GM15510 (cell line): ENCODE results near the gene TARS3.

Experiments used
- POLR2A ChIP-seq: IDR thresholded peaks from 3 replicates; pipeline ENCODE4 v1.6.1; 2011; ENCODE audit warnings: borderline replicate concordance; ENCODE audit not compliant: insufficient read length; ENCODE audit errors: extremely low read depth

The TARS3 gene

DNA sequence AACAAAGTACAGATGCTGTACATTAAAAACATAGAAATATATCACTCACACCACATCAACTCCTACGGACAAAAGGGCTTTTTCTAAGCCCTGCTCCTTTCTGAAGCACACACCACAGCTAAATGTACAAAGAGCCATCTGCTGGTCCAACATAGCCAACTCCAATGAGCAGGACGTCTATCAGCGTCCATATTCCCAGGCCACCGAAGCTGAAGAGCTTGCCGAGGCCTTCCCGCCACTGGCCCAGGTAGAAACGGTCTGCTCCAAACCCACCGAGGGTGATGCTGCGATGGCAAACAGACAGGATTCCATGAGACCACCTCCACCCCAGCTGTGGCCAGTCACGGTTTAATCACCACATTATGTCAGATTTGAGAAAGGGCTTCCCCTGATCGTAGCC lies 81.9 kb downstream of the TARS3 start:
- TF ChIP-seq POLR2A, result no peak

DNA sequence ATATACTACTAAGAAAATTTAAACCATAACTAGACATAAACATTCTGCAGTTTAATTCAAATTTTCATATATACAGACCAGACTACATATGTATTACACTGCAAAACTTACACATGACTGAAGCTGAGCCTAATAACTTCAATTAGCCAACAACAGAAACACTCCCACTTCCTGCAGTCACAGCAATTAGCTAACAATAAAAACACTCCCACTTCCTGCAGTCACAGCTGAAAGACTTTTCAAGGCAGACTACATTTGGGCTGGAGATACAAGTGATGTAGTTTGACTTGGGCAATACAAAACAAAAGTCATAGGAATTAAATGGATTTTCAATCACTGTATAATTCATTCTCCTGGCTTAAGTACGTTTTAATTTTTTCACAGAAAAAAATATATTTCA lies 82.4 kb downstream of the TARS3 start:
- no peak for TF ChIP-seq POLR2A

GRCh38 chr15:101641129-101641764 lies 83.0 kb downstream of the TARS3 start:
- TF ChIP-seq POLR2A, result no peak

- no peak for TF ChIP-seq POLR2A
Observed at GRCh38 chr15:101639667-101640066, 84.6 kb downstream of the TARS3 start.

- TF ChIP-seq POLR2A, result no peak
Observed at GRCh38 chr15:101637919-101638318, 86.4 kb downstream of the TARS3 start.

DNA sequence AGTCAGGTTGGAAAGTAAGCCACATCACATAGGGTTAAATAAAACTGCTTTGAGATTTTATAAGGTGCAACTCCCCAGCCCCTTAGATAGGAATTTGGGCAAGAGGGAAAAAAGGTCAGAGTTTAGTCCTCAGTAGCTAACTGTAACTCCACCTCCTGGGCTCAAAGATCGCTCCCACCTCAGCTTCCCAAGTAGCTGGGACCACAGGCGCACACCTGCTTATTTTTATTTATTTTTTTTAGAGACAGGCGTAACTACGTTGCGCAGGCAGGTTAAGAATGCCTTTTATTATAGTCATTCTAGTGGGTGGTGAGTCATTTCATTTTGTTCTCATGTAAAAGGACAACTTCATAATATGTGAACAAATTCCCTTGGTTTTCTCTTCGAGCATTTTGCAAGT lies 86.8 kb downstream of the TARS3 start:
- TF ChIP-seq POLR2A, result no peak

GRCh38 chr15:101637038-101637437 lies 87.2 kb downstream of the TARS3 start:
- TF ChIP-seq POLR2A, result no peak

- no peak for TF ChIP-seq POLR2A
Observed at GRCh38 chr15:101635944-101636727, 88.1 kb downstream of the TARS3 start.

DNA sequence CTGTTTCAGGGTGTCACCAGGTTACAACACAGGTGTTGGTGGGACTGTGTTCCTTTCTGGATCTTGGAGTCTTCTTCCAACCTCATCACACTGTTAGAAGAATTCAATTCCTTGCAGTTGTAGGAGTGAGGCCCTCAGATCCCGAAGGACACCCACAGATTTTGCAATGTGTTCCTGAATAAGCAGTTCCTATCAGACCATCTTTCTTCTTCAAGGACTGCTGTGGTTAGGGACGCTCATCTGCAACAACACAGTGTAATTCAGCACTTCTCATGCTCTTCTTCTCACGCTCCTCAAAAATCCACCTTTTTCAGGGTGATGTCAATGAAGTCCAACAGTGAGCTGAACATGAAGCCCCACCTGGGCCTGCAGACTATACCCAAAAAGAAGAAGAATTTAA lies 90.9 kb downstream of the TARS3 start:
- no peak for TF ChIP-seq POLR2A

DNA sequence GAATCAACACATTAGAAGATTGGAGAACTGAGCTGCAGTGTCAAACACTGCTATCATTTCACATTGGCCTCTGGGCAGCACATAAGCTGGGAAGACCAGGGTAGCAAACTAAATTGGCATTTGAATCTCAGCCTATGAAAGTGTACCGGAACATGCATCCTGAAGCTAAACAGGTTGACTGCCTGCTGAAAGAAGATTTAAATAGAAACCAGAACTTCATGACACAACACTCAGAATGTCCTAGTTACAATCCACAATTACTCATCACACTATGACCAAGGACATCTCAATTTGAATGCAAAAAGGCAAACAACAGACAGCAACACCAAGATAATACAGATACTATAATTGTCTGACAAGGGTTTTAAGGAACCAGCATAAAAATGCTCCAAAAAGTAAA lies 98.3 kb downstream of the TARS3 start:
- no peak for TF ChIP-seq POLR2A

DNA sequence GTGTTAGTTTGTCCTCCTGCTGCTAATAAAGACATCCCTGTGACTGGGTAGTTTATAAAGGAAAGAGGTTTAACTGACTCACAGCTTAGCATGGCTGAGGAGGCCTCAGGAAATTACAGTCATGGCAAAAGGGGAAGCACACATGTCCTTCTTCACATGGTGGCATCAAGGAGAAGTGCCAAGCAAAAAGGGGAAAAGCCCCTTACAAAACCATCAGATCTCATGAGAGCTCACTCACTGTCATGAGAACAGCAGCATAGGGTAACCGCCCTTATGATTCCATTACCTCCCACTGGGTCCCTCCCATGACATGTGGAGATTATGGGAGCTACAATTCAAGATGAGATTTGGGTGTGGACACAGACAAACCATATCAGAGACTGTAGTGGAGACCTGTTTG lies 99.1 kb downstream of the TARS3 start:
- no peak for TF ChIP-seq POLR2A

DNA sequence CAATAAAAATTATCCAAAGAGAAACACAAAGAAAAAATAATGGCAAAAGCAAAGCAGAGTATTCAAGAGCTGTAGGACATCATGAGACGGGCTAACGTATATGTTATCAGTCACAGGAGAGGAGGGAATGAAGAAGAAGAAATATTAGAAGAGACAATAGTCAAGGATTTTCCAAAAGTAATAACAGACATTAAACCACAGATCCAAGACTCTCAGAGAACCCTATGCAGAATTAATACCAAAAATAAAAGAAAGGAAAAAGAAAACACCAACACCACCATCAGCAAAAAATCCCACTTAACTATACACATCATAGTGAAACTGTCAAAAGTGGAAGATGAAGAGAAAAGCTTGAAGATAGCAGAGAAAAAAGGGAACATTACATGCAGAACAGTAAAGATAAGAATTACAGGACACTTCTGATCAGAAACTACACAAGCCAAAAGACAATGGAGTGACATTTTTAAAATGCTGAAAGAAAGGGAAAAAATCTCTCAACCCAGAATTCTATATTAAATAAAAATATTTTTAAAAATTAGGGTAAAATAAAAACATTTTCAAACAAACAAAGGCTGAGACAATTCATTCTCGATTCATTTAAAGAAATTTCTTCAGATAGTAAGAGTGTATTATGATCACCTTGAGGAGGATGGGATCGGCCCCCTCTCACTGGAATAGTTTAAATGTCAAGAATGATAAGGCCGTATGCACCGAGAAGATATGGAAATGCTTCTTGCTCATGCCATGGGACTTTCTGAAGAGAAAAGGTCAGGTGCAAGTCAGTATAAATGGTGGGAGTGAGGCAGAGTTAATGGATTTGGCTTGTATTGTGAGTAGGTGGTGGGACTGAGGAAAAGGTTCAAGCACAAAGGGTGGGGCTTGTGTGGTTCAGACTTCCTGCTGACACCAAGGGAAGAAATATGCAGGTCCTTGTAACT lies 100.6 kb downstream of the TARS3 start:
- no peak for TF ChIP-seq POLR2A

DNA sequence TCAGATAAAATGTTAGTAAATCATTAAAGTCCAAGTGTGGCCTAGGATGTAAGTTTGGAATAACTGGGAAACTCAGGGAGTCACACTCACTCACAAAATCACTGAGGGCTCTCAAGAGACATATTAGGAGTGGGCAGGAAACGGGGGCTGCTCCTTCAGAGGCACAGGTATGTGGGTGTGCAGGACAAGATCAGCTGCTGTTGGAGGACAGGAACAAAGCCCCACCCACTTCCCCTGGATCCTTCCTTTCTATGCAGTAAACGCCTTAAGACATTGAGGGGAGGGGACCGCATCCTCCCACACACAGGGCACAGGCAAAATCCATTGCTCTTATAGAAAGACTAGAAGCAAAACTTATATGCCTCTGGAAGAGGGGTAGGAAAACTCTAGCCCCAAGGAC lies 102.3 kb downstream of the TARS3 start:
- no peak for TF ChIP-seq POLR2A

GRCh38 chr15:101620671-101621070 lies 103.6 kb downstream of the TARS3 start:
- no peak for TF ChIP-seq POLR2A

GRCh38 chr15:101619615-101619865 lies 104.7 kb downstream of the TARS3 start:
- TF ChIP-seq POLR2A, result no peak
